Muscle of back (tissue), 11 donors: Measurements from ENCODE around the gene PACS2. TPM values are rescaled to one million over a fixed set of nuclear protein-coding genes. Genes with fewer than 3 reads are reported as not detected.

Experiments used
- DNase-seq, 3 donors: peaks; one replicate each; pipeline versions ENCODE4 v3.0.0 to v3.0.0-alpha.2; 2013
- polyA plus RNA-seq, 10 donors: library from polyadenylated mRNA; unstranded; fragments of 120-200 nt; gene quantifications; one replicate each; pipeline ENCODE4 v1.2.1, GENCODE V29; 2013; ENCODE audit not compliant: insufficient read length in 10 of 10

The PACS2 gene
- polyA plus RNA-seq, 10 donors: 68.7 to 112 (median 87.4) TPM

DNA sequence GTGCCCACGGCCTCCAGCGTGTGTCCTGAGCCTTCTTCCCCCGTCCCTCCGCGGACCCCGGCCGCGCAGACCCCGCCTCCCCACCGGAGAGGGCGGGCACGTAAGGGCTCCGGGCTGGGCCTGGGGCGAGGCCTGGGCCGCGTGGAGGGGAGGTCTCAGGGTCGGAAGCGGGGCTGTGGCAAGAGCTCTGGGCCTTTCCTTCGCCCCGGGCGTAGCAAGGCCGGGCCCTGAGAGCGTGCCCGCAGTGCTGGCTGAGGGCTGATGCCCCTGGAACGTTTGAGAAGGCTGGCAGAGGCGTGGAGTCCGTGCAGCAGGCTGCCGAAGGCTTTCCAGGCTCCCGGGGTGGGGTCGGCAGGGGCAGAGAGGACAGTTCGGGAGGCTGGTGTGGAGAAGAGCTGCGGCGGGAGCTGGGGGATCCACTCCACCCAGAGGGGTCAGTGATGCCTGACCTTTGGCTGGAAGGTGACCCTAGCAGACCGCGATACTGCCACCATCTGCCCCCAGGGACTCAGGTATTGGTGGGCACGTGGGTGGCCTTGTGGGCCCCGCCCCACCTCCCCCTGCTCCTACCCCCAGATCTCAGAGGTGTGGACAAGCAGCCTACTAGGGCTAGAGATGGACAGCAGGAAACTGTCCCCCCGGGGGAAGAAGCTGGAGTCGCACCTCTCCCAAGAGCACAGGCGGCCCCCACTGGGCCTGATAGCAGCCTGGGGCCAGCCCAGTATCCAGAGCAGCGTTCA is 84.3 kb downstream of the PACS2 start:
- no peak for DNase-seq

DNA sequence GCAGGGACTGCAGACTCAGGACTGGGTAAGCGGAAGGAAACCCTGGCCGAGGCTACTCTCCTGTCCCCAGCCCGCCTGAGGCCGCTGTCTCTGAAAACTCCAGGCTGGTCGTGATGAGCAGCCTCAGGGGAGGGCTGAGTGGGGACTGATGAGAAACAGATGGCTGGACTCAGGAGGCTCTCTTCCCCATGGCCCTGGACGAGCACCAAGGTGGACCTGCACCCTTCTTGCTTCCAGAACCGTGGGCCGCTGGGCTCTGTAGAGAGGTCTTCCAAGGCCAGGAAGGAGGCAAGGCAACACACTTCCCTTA is 84.9 kb downstream of the PACS2 start:
- DNase-seq: no peak

- DNase-seq: no peak
Measured at GRCh38 chr14:105400016-105400415, 85.5 kb downstream of the PACS2 start.

DNA sequence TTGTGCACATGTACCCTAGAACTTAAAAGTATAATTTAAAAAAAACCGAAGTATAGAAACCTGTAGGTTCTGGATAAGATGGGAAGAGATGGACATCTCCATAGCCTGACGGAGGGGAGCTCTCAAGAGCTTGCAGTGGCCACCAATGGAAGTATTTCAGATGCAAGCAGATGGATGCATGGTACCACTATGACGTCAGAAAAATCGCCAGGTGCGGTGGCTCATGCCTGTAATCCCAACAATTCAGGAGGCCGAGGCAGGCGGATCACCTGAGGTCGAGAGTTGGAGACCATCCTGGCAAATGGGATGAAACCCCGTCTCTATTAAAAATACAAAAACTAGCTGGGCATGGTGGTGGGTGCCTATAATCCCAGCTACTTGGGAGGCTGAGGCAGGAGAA is 87.2 kb downstream of the PACS2 start:
- DNase-seq: no peak

- DNase-seq: no peak
Measured at GRCh38 chr14:105408592-105408991, 94.0 kb downstream of the PACS2 start.

DNA sequence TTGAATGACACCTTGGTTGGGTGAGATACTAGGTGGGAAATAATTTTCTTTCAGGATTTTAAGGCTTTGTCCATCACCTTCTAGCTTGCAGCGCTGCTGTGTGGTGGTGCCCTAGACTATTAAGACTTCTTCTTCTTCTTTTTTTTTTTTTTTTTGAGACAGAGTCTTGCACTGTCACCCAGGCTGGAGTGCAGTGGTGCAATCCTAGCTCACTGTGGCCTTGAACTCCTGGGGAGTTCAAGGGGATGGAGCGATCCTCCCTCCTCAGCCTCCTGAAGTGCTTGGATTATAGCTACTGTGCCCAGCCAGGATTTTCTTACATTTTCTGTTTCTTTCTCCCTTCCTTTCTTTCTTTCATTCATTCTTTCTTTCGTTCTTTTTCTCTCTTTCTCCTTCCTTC is 94.8 kb downstream of the PACS2 start:
- no peak for DNase-seq

- no peak for DNase-seq
Measured at GRCh38 chr14:105410642-105411016, 96.1 kb downstream of the PACS2 start.

DNA sequence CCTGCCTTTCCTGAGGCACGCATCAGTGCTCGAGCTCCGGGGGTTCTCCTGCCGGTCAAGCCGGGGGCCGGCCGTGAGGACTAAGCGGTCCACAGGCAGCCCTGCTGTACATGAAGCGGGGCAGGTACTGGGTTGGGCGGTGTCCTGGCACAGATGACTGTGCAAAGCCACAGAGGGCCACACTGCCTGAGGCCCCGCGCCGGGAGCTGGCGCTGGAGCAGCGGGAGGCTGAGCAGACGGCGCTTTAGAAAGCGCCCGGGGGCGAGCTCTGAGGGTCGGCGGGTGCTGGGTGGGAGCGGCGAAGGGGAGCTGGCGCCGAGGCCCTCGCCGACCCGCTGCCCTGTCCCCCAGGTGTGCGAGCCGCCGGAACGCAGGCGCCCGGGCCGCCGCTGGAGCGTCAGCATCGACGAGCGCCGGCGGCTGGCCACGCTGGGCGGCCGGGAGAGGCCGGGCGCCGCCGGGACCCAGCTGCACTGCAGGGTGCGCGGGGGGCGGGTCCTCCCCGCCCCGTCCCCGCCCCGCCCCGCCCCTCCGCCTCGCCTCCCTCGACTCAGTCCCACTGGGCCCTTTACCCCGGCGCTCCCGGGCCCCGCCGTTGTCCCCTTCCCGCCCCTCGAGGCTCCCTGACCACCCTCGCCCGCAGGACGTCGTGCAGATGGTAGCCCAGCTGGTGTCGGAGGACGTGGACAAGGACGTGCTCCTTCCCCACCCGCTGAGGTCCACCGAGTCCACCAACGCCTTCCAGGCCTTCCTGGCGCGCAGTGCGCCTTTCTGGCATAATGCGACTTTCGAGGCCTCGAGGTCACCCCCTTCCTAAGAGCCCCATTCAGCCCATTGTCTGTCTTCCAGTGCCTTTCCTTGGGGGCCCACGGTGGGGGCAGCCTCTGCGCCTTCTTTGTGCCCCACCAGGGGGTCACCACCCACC is 96.7 kb downstream of the PACS2 start:
- DNase-seq: peak in 1 of 3 donors; percentile 58

GRCh38 chr14:105411985-105412770 is 97.6 kb downstream of the PACS2 start:
- DNase-seq: no peak

GRCh38 chr14:105412771-105413543 is 98.4 kb downstream of the PACS2 start:
- no peak for DNase-seq

DNA sequence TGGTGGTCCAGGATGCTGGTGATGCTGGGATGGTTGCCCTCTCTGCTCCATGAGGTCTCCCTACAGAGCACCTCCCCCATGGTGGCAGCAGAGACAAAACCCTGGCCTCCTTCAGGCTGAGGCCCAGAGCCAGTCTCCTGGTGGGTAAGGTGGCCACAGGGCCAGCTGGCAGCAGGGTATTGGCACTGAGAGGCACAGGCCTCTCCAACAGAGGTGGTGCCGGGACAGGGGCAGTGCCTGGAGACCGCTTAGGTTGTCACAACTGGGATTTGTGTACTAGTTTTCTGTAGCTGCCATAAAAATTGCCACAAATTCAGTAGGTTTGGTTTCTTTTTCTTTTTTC is 99.0 kb downstream of the PACS2 start:
- no peak for DNase-seq

DNA sequence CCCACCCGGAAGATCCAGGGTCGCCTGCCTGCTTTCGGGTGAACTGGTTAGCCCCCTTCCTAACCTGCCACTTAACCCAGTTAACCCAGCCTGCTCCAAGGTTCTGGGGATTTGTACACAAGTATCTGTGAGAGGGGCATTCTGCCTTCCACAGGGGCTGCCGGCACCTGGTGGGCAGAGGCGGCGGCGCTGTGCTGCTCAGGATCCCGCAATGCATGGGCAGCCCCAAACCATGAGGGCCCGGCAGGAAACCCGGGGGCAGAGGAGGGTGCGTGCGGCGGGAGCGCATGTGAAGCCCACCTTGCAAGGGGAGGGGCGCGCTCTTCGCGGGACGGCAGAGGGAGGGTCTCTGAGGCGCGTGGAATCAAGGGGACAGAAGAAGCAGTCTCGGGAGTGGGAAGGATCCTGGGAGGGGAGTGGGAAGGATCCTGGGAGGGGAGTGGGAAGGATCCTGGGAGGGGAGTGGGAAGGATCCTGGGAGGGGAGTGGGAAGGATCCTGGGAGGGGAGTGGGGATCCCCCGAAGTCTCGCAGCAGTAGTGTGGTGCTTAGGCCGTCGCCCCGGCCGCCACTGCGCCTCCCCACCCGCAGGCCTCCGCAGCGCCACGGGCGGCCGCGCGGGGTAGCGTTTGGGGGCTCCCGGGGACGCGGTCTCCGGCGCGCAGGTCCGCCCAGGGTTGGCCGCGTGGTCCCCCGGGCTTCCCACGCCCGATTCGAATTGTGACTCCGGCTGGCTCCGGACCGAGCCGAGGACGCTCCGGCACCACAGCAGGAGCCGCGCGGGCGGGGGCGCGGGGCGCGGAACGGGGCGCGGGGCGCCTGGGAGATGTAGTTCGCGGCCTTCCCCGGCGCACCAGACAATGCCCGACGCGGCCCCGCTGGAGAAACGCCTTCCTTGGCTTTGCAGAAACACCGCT is 100.2 kb downstream of the PACS2 start:
- peak; percentile 59 to 92 (median 77) for DNase-seq

DNA sequence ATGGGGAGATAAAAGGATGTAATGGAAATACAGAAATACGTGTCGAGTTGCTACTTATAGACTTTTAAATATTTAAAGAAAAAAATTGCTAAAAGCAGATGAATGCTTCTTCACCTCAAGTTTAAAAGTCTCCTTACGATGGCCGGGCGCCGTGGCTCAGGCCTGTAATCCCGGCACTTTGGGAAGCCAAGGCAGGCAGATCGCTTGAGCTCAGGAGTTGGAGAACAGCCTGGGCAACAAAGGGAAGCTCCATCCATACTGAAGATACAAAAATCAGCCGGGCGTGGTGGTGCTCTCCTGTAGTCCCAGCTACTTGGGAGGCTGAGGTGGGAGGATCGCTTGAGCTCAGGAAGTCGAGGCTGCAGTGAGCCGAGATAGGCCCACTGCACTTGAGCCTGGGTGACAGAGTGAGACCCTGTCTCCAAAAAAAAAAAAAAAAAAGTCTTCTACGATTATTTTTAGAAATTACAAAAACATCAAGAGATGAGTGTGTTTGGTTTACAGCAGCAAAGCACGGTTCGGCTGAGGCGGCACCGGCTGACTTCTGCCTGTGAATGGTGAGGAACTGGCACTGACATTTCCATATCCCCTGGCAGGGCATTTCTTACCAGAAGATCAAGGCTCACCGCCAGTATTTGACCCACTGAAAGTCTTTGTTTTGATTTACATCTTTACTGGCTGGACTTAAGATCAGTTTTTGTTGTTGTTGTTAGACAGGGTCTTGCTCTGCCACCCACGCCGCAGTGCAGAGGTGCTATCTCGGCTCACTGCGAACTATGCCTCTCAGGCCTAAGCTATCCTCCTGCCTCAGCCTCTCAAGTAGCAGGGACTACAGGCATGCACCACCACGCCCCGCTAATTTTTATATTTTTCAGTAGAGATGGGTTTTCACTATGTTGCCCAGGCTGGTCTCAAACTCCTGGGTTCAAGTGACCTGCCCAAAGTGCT is 101.2 kb downstream of the PACS2 start:
- no peak for DNase-seq

- no peak for DNase-seq
Measured at GRCh38 chr14:105416671-105417070, 102.1 kb downstream of the PACS2 start.

DNA sequence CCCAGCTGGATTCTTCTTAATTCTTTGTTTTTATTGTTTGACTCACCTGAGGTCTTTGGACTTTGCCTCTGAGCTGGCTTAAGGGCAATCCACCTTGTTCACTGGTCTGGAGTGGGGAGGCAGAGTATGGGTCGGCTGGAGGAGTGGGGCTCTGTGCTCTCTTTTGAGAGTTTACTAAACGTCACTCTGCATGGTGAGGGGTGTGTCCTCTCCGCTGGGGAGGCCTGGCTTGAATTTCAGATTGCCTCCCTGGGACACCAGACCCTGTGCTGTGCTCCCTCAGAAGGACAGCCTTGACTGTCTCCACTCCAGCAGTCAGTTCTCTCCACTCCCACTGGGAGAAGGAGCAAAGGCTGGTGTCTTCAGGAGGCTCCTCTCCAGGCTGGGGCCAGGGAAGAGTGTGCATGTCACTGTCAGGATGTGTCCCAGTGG is 103.2 kb downstream of the PACS2 start:
- no peak for DNase-seq

GRCh38 chr14:105418269-105419194 is 104.0 kb downstream of the PACS2 start:
- DNase-seq: peak in 1 of 3 donors; percentile 24

DNA sequence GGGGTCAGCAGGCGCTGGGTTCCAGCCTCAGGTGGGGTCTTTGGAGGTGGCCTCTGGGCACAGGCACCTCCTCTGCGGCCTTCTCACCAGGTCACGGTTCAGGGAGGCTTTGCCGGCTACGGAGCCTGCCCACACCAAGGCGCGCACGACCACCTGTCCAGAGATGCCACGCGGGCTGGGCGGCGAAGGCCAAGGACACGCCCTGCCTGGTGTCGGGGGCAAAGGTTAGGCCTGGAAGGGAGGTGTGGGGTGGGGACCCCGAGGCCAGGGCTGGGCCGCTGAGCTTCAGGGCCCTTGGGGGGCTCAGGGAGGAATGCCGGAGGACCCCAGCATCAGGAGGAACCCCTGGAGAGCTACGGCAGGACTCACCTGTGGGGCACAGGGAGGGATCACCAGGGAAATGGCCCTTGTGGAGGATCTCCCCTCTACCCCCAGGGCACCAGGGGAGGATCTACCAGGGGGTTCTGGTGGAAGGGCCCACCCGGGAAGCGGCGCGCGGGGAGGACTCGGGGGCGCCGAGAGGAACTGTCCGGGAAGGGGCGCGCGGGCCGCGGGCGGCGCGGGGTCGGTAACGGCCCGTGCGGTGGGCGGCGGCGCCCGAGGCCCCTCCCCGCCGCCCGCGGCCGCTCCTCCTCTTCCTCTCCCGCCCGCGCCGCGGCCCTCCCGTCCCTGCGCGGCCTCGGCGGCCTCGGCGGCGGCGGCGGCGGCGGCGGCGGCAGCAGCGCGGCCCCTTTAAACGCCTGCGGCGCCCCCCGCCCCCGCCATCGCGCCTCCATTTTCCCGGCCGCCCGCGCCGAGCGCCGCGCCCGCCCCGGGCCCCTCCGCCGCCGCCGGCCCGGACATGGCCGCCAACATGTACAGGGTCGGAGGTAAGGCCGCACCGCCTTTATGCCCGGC is 104.9 kb downstream of the PACS2 start, which contains the start of gene MTA1:
Gene MTA1 (plus strand): TSS at position 633 of the 897 bp plus-strand sequence. CDS start 209 bp downstream, at position 842.
- peak in 1 of 3 donors; percentile 65 for DNase-seq
